Measurements from ENCODE around the gene DUSP18.
"Not testable (repeated sequence)": the region's sequence is repeated elsewhere in the genome, so short reads cannot be mapped to it uniquely, and the experiment has no call there.

DUSP18 gene

DNA sequence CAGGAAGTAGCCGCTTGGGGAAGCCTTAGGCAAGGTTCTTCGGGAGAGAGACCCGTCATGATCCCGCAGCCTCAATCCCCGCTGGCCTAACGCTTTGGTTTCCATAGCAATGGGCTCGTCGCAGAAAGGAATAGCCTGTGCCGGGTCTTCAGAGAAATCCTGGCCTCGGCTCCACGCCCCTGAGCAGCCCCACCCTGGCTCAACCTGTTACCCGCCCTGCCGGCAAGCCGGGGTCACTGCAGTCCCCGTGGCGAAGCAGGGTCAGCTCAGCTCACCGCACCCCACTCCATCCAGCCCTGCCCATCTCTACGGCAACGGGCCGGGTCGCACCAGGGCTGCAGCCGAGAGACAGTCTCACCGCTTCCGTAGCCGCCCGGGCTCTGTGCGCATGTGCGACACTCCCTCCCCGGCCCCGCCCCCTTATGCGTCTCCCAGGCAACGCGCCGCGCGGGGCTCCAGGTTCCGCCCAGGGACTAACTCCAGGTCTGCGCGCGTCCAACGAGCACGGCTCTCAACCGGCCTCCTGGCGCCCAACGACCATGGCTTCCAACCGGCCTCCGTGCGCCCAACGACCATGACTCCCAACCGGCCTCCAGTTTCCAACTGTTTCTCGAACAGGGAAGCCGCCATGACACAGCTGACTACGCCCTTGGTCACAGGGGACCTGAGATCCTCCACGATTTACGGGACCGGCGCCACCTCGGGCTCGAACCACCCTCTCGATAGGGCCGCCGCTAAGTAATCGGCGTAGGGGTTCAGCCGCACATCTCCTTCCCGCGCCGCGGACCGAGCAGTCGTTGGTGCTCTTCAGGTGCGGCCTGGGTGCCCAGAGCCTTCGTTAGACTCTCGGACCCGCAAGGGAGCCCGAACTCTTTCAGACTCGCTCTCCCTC is at the start of gene DUSP18:
Gene DUSP18, minus strand, starts transcription at position 382 of the 892 bp plus-strand sequence. CDS start 3,872 bp downstream, outside the sequence.
- DNase-seq = peak; percentile 93

DNA sequence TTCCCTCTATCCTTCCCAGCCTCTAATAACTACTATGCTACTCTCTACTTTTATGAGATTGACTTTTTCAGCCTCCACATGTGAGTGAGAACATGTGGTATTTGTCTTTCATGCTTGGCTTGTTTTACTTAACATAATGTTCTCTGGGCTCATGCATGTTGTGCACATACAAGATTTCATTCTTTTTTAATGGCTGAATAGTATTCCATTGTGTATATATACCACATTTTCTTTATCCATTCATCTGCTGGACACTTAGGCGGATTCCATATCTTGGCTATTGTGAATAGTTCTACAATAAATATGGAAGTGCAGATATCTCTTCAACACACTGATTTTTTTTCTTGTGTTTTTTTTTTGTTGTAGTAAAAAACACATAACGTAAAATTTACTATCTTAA is 46.4 kb upstream of the DUSP18 start:
- DNase-seq = no peak

- DNase-seq = no peak
Measured at GRCh38 chr22:30712094-30712493, 44.4 kb upstream of the DUSP18 start.

DNA sequence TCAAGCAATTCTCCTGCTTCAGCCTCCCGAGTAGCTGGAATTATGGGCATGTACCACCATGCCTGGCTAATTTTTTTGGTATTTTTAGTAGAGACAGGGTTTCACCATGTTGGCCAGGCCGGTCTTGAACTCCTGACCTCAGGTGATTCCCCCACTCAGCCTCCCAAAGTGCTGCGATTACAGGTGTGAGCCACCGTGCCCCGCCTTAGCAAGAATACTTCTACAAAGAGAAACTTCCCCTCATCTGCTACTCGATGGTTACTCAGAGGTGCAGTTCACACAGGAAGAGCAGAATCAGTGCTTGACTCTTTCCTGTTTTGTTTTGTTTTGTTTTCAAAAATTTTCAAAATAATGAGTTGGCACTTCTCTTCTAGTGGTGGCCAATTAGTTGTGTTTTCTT is 42.3 kb upstream of the DUSP18 start:
- not testable (repeated sequence) for DNase-seq

DNA sequence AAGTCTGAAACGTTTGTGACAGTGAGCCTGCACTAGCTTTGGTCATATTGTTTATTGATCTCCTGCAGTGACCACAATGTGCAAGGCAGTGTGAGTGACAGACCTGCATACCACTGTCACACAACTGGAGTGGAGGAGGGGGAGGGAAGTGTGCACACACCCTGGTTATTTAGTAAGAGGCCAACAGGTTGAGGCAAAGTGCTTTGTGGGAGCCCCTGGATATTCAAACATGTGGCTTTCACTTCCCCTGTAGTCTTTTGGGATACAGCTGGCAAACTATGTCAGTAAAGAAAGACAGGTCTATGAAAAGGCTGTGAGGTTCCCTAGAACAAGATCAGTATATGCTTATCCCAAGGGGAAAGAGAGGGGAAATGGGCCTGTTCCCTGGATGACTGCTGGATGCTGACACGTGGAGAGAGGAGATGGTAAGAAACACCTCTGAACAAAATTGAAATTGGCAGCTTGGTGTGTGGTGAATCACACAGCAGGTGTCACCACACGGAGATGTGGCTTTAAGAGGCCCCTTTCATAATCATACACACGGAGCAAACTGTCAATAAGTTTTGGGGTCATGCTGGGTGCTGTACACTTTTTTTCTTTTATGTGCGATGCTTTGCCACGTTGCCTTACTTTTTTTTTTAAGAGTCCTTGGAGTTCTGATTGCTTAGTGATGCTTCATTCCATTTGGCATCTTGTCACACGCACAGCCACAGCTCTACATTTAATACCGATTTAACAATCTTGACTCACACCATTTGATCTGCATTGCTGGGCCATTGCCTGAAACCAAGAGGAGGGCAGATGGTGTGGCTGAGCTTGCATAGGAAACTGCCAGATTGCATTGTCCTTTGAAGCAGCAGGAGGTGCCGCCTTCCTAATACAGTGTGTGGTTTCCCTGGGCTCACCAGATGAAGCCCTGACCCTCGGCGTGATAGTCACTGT is 38.3 kb upstream of the DUSP18 start:
- no peak for DNase-seq

DNA sequence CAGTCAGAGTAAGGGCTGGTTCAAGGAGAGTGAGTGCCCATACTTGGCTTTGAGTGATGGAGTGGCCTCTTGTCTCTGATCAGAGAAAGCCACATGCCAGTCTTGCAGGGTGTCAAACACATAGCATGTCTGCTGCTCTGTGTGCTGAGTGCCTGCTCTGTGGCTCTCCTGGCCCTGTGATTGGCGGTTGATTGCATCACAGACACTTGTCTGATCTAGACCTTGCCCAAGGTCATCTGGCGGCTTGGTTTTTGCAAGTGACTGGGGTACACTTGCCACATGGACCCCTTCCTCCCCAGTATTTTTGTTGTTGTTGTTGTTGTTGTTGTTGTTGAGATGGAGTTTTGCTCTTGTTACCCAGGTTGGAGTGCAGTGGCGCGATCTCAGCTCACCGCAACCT is 37.3 kb upstream of the DUSP18 start:
- DNase-seq = no peak

GRCh38 chr22:30702856-30703255 is 35.2 kb upstream of the DUSP18 start:
- no peak for DNase-seq

DNA sequence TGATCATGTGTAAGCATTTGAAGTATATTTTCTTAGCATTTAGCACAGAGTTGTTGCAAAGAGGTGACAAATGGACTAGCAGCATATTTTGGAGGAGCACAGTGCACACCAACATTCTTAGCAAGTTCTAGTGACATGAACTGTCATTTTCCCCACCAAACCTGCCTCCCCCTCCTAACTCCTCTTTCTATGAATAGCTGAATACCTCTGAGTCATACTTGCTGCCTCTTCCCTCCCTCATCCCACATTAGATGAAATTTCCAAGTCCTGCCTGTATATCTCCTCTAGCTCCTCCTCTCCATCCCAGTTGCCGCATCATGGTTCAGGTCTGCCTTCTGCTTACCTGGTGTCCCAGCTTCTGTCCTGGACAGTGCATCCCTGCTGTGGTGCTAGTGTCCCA is 34.2 kb upstream of the DUSP18 start:
- no peak for DNase-seq

GRCh38 chr22:30697975-30698374 is 30.3 kb upstream of the DUSP18 start:
- no peak for DNase-seq

- no peak for DNase-seq
Measured at GRCh38 chr22:30695871-30696655, 28.4 kb upstream of the DUSP18 start.

GRCh38 chr22:30695351-30695851 is 27.7 kb upstream of the DUSP18 start:
- no peak for DNase-seq

GRCh38 chr22:30694640-30695350 is 27.1 kb upstream of the DUSP18 start, which contains the start of gene OSBP2:
Gene OSBP2 (plus strand): TSS chr22:30694874. CDS start chr22:30694910, 36 bp downstream.
- DNase-seq = peak; percentile 12

DNA sequence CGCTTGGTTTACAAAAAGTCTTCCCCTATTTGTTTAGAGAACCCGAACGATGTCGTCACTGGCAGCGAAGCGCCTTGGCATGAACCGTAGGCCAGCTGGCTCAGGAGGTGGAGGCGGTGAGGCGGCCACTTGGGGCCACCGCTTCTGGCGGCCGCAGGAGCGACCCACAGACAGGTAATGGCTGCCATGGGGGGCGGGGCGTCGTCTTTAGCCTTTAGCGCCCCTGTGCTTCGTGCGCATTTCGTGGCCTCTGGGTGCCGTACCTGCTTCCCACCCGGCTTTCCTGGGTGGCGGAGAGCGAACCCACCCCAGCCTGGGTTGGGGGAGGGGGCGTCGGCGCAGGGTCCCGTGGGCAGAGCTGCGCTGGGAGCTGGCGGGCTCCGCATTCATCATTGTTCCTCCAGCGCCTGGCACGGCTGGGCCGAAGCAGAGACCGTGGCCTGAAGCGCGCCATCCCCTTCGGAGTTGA is 26.5 kb upstream of the DUSP18 start:
- peak; percentile 27 for DNase-seq

DNA sequence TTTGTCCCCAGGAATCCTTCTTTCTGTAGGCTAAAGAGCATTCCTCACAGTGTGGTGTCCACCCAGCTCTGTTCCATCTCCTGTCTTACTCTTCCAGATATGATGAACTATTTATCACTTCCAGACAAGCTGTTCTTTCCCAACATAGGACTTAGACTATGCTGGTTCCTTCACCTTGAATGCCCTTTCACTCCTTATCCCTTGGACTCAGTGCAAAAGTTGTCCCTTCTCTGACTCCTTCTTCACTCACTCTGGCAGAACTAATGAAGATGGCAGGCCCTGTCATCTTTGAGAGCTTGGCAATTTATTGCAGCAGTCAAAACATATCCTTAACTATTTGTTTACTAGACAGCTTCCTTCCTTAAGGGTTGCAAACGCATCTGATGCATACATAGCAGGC is 23.5 kb upstream of the DUSP18 start:
- no peak for DNase-seq

DNA sequence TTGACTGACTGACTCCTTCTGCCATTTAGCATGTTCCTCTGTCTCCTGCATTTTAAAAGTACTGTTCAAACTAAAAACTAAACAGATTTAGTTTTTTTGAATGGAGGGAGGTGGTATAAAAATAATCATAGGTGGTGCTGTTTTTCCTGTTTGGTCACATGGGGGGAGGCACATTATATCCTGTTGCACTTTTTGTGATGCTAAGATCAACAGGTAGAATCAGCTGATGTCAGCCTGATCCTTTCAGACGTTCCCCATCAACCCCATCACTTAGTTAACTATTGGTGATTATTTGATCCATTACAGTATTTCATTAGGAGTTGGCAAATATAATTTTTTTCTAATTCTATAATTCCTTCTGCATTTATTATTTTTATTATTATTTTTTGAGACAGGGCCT is 21.9 kb upstream of the DUSP18 start:
- DNase-seq = no peak

- no peak for DNase-seq
Measured at GRCh38 chr22:30687358-30687757, 19.7 kb upstream of the DUSP18 start.

DNA sequence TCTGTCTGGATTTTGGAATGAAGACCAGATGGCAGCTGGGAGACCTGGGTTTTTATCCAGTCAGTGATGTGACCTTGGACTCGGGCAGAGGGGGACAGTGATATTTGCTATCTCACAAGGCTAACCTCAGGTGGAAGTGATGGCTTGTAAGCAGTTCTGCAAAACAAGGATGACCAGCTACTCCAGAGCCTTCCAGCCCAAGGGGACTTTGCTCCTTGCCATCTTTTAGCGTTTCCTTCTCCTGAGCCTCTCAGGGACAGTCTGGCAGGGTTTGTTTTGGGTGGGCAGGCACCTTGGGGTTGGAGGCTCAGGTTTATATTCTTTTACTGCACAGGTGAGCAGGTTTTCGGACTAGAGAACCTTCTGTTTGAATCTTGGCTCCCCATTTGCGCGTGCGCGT is 17.5 kb upstream of the DUSP18 start:
- DNase-seq = no peak

GRCh38 chr22:30681831-30682230 is 14.2 kb upstream of the DUSP18 start:
- DNase-seq = no peak

- no peak for DNase-seq
Measured at GRCh38 chr22:30680991-30681770, 13.5 kb upstream of the DUSP18 start.

DNA sequence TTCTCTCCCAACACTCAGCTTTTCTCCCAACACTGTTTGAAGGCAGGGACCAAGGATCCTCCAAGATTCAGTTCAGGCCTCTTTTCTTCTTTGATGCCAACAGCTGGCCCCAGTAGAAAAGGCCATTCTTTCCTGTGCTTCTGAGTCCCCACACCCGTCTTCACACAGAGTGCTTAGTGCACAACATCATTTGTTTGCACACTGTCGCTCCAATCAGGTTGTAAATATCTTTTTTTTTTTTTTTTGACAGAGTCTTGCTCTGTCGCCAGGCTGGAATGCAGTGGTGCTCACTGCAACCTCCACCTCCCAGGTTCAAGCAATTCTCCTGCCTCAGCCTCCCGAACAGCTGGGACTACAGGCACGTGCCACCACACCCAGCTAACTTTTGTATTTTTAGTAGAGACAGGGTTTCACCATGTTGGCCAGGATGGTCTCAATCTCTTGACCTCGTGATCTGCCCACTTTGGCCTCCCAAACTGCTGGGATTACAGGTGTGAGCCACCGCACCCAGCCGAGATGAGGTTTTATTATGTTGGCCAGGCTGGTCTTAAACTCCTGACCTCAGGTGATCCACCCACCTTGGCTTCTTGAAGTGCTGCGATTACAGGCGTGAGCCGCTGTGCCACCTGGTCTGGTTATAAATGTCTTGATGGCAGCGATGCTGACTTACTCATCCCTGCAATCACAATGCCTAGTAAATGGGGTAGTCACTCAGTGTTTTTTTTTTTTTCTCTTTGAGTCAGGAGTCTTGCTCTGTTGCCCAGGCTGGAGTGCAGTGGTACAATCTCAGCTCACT is 12.4 kb upstream of the DUSP18 start:
- not testable (repeated sequence) for DNase-seq

All from activated CD4-positive, alpha-beta T cell treated with anti-CD3 and anti-CD28 coated beads for 1 hour (primary cell).